Smooth muscle cell (in vitro differentiated cells): ENCODE measurements around the gene ACVR1. TPM values are rescaled to one million over a fixed set of nuclear protein-coding genes. Genes with fewer than 3 reads are reported as not detected.

ENCODE experiments used
- DNase-seq: peaks from one replicate; lab custom pipeline; 2025; ENCODE audit not compliant: unreplicated experiment; lab: John Stamatoyannopoulos, UW
- H2AFZ ChIP-seq: fragments of 200-600 bp; sonication (generic); 2 replicates; pipeline ENCODE4 v1.6.0; 2016; ENCODE audit warnings: antibody characterized with exemption, low read depth, mild to moderate bottlenecking
- H3F3A ChIP-seq: fragments of 200-600 bp; sonication (generic); 2 replicates; pipeline ENCODE4 v1.6.0; 2017; ENCODE audit warnings: antibody characterized with exemption, low read depth
- H3K27ac ChIP-seq: fragments of 200-600 bp; sonication (generic); 2 replicates; pipeline ENCODE4 v1.5.1; 2016; ENCODE audit warnings: low read depth, mild to moderate bottlenecking
- H3K27me3 ChIP-seq: fragments of 200-600 bp; sonication (generic); 2 replicates; pipeline ENCODE4 v1.6.1; 2016; ENCODE audit warnings: low read depth, mild to moderate bottlenecking
- H3K36me3 ChIP-seq: fragments of 200-600 bp; sonication (generic); 2 replicates; pipeline ENCODE4 v1.5.1; 2016; ENCODE audit warnings: low read depth
- H3K4me1 ChIP-seq: fragments of 200-600 bp; sonication (generic); 2 replicates; pipeline ENCODE4 v1.5.1; 2016; ENCODE audit warnings: low read depth
- H3K4me2 ChIP-seq: fragments of 200-600 bp; sonication (generic); 2 replicates; pipeline ENCODE4 v1.6.0; 2016; ENCODE audit warnings: mild to moderate bottlenecking
- H3K4me3 ChIP-seq: fragments of 200-600 bp; sonication (generic); 2 replicates; pipeline ENCODE4 v1.5.1; 2016; ENCODE audit warnings: mild to moderate bottlenecking
- H3K79me2 ChIP-seq: fragments of 200-600 bp; sonication (generic); 2 replicates; pipeline ENCODE4 v1.6.0; 2016; ENCODE audit warnings: low read depth, mild to moderate bottlenecking
- H3K9ac ChIP-seq: fragments of 200-600 bp; sonication (generic); 2 replicates; pipeline ENCODE4 v1.6.0; 2016; ENCODE audit warnings: low read depth
- H3K9me3 ChIP-seq: fragments of 200-600 bp; sonication (generic); replicated peaks from 2 replicates; pipeline ENCODE4 v1.5.1; 2016; ENCODE audit warnings: low read depth
- H4K20me1 ChIP-seq: fragments of 200-600 bp; sonication (generic); 2 replicates; pipeline ENCODE4 v1.6.0; 2016; ENCODE audit warnings: low read depth
- CTCF ChIP-seq: fragments of 200-600 bp; sonication (generic); IDR thresholded peaks from 2 replicates; pipeline ENCODE4 v1.5.1; 2017; ENCODE audit warnings: borderline replicate concordance, mild to moderate bottlenecking, antibody characterized with exemption; ENCODE audit not compliant: insufficient read depth, poor library complexity, severe bottlenecking
- WGBS: methylation state at CpG from one replicate; pipeline ENCODE4 v1.1.7; 2016; ENCODE audit warnings: low lambda C conversion rate; 5-methylcytosine and 5-hydroxymethylcytosine counted together
- polyA plus RNA-seq: library from polyadenylated mRNA; unstranded; fragments of >200 nt; fragmentation: Nextera tagmentation; extraction: Ambion mirVana; gene quantifications from 2 replicates; pipeline ENCODE4 v1.2.1, GENCODE V29; 2016
- total RNA-seq: library from RNA; depleted of rRNA; stranded (reverse); fragments of >200 nt; gene quantifications from 2 replicates; pipeline ENCODE4 v1.2.3, GENCODE V29; 2014

ACVR1 gene
- total and polyA plus RNA-seq, 2 experiments from 2014 or later, result 27.2 to 32.7 TPM

DNA sequence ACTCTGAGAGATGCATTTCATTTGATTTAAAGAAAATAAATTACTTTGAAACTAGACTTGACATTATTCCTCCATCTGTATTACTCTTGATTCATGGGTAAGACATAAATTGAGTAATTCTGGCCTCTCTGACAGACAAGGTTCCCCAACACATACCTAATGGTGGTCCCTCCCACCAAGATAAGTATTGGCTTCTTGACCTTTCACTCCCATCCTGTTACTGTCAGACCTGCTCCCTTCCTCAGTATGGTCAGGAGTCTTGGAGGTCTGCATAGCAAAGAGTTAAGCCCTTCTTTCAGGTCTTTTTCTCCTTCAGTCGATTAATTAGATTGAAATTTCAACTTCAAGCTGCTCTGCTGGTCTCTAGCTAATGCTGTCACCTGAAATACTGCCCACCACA lies 42.2 kb upstream of the ACVR1 start:
- 85% methylated on average over 1 of the region's 1 CpG for WGBS
- Histone ChIP-seq H3K36me3 (no peaks in the 10 kb centered on the region), H3K27me3 (no peaks in the 10 kb centered on the region), H3K9ac (no peak overlapping the region), H3F3A (no peaks in the 10 kb centered on the region), H3K9me3 (no peaks in the 10 kb centered on the region), H3K4me1 (no peaks in the 10 kb centered on the region), H3K4me3 (no peak overlapping the region), H4K20me1 (no peaks in the 10 kb centered on the region), H3K27ac (no peak overlapping the region), H2AFZ (no peak overlapping the region), H3K79me2 (no peaks in the 10 kb centered on the region), H3K4me2 (no peak overlapping the region)
- no peak for DNase-seq
- no peak for TF ChIP-seq CTCF

- DNase-seq, result no peak
- no peak overlapping the region for H3K9ac ChIP-seq
- no peaks in the 10 kb centered on the region for H3K9me3 ChIP-seq
- H3K27me3 ChIP-seq, result no peaks in the 10 kb centered on the region
- H3K27ac ChIP-seq, result no peak overlapping the region
- TF ChIP-seq CTCF, result no peak
- no peak overlapping the region for H2AFZ ChIP-seq
- no peaks in the 10 kb centered on the region for H3F3A ChIP-seq
- no peaks in the 10 kb centered on the region for H3K36me3 ChIP-seq
- no peaks in the 10 kb centered on the region for H4K20me1 ChIP-seq
- no peak overlapping the region for H3K4me3 ChIP-seq
- H3K4me1 ChIP-seq, result no peaks in the 10 kb centered on the region
- no peak overlapping the region for H3K4me2 ChIP-seq
- no peaks in the 10 kb centered on the region for H3K79me2 ChIP-seq
Observed at GRCh38 chr2:157911750-157912149, 35.6 kb upstream of the ACVR1 start.

DNA sequence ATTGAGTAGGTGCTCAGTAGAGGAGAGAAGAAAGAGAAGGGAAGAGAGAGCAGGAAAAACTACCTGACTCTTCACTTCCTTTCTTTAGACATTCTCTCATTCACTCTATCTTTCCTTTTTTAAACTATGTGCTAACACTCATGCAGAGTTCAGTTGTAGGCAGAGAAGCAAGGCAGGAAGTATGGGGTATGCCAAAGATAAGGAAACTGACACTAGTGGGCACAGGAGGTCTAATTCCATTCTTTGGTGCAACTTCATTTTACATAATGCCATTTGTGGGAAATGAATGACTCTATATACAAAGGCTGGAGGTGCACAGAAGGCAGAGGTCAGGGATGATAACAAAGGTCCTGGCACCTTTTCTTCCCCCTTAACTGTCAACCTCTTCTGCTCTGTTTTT lies 35.1 kb upstream of the ACVR1 start:
- H3K36me3 ChIP-seq, result no peaks in the 10 kb centered on the region
- no peaks in the 10 kb centered on the region for H3F3A ChIP-seq
- no peak for DNase-seq
- no peak for TF ChIP-seq CTCF
- no peak overlapping the region for H3K9ac ChIP-seq
- H3K27ac ChIP-seq, result no peak overlapping the region
- H3K4me2 ChIP-seq, result no peak overlapping the region
- no peaks in the 10 kb centered on the region for H3K27me3 ChIP-seq
- no peak overlapping the region for H3K4me3 ChIP-seq
- H2AFZ ChIP-seq, result no peak overlapping the region
- H3K9me3 ChIP-seq, result no peaks in the 10 kb centered on the region
- H4K20me1 ChIP-seq, result no peaks in the 10 kb centered on the region
- H3K4me1 ChIP-seq, result no peaks in the 10 kb centered on the region
- H3K79me2 ChIP-seq, result no peaks in the 10 kb centered on the region

- Histone ChIP-seq H2AFZ (no peak overlapping the region), H3K4me3 (no peak overlapping the region), H3K4me2 (no peak overlapping the region), H3K9ac (no peak overlapping the region), H4K20me1 (no peaks in the 10 kb centered on the region), H3K27me3 (no peaks in the 10 kb centered on the region), H3K36me3 (no peaks in the 10 kb centered on the region), H3K4me1 (peaks cover 5% of the 10 kb centered on the region), H3K79me2 (no peaks in the 10 kb centered on the region), H3F3A (no peaks in the 10 kb centered on the region), H3K27ac (no peak overlapping the region), H3K9me3 (no peaks in the 10 kb centered on the region)
- WGBS, result 97% methylated on average over 4 of the region's 4 CpGs
- no peak for TF ChIP-seq CTCF
- no peak for DNase-seq
Observed at GRCh38 chr2:157905092-157905491, 29.0 kb upstream of the ACVR1 start.
